RWPE2 (cell line): Measurements from ENCODE around the gene SEC31B.

ENCODE experiments used
- ATAC-seq: fragments of 200-7000 bp; cut with Tn5 transposase; 3 replicates; pipeline ENCODE4 v1.9.1; 2021; ENCODE audit warnings: low read depth
- DNase-seq: peaks from one replicate; pipeline ENCODE4 v3.0.0-alpha.2; 2020; ENCODE audit warnings: low spot score
- H3K27ac ChIP-seq: fragments of 450-650 bp; 2 replicates; pipeline ENCODE4 v1.5.1; 2017; ENCODE audit warnings: mild to moderate bottlenecking; ENCODE audit not compliant: poor library complexity, severe bottlenecking
- H3K27me3 ChIP-seq: fragments of 250-450 bp; sonication (Bioruptor Pico); 2 replicates; pipeline ENCODE4 v1.5.1; 2021; ENCODE audit warnings: mild to moderate bottlenecking, moderate library complexity; ENCODE audit not compliant: insufficient read depth, poor library complexity, severe bottlenecking
- H3K36me3 ChIP-seq: fragments of 250-450 bp; sonication (Bioruptor Pico); 2 replicates; pipeline ENCODE4 v1.5.1; 2020; ENCODE audit warnings: low read depth, mild to moderate bottlenecking, moderate library complexity
- H3K4me1 ChIP-seq: fragments of 250-450 bp; sonication (Bioruptor Pico); 2 replicates; pipeline ENCODE4 v1.5.1; 2021; ENCODE audit warnings: mild to moderate bottlenecking, moderate library complexity; ENCODE audit not compliant: insufficient read depth, poor library complexity, severe bottlenecking
- H3K4me3 ChIP-seq: fragments of 250-450 bp; sonication (Bioruptor Pico); 2 replicates; pipeline ENCODE4 v1.5.1; 2021; ENCODE audit warnings: mild to moderate bottlenecking, moderate library complexity; ENCODE audit not compliant: severe bottlenecking
- H3K9me3 ChIP-seq: fragments of 250-450 bp; sonication (Bioruptor Pico); 2 replicates; pipeline ENCODE4 v1.5.1; 2021; ENCODE audit warnings: mild to moderate bottlenecking, moderate library complexity; ENCODE audit not compliant: severe bottlenecking
- CTCF ChIP-seq: fragments of 450-650 bp; IDR thresholded peaks from one replicate; pipeline ENCODE4 v1.5.1; 2017; ENCODE audit warnings: mild to moderate bottlenecking, moderate library complexity; ENCODE audit not compliant: poor library complexity, severe bottlenecking

The SEC31B gene

DNA sequence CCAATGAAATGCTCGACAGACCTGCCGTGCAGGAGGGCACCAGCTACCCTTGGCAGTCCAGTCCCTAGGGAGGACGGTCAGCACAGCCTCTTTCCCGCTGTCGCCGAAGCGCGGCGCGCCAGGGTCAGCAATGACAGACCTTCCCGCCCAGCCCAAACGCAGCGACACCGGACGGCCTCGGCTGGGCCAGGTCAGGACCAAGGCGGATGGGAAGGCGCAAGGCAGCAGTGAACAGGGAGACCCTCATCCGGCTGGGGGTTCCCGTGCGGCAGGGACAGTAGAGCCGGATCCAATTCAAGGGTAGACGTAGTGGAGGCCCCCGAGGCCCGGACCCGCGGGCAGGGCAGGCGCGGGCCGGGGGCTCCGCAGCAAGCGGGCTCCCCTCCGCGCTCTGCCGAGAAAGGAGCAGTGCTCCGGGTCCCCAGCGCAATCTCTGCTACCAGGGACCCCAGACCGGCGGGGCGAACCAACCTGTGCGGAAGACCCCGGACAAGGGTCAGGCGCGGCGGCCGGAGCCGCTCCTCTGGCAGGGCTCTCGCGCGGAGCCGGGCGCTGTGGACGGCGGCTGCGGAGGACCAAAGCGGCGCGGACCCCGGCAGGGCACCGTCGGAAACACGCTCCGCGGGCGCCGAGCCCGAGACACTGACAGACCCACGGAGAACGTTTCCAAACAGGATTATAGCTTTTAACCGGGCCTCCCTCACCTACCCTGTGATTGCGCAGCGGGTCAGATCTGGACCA lies at the start of gene SEC31B:
Gene SEC31B (minus strand): TSS at position 551 of the 741 bp plus-strand sequence. CDS start 2,909 bp downstream, outside the sequence.
- Histone ChIP-seq H3K27me3 (no peaks in the 10 kb centered on the region), H3K4me3 (no peak within 1 kb of the TSS), H3K27ac (peak within 1 kb of the TSS; percentile 41), H3K36me3 (peaks cover 5% of the 10 kb centered on the region), H3K9me3 (no peaks in the 10 kb centered on the region), H3K4me1 (peaks cover 9% of the 10 kb centered on the region)
- no peak for DNase-seq
- TF ChIP-seq CTCF, result no peak
- ATAC-seq, result no peak

DNA sequence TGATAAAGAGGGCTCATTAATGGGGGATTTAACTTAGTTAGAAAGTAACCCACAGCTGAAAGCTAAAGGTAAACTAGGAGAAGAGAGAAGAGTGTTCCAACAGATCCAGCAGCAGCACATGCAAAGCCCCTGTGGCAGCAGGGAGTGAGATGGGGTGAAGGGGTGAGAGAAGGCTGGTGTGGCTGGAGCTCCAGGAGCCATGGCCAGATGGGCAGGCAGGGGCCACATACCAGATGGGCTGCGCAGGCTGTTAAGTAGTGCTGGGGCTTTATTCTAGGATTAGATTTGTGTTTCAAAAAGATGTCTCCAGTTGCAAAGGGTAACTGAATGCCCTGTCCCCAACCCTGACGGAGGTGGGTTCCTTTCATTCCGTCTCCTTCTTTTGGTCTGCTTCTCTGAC lies 49.3 kb upstream of the SEC31B start:
- no peak overlapping the region for H3K4me3 ChIP-seq
- no peak for ATAC-seq
- DNase-seq, result no peak
- H3K36me3 ChIP-seq, result no peaks in the 10 kb centered on the region
- no peak overlapping the region for H3K27ac ChIP-seq
- no peaks in the 10 kb centered on the region for H3K9me3 ChIP-seq
- H3K4me1 ChIP-seq, result no peaks in the 10 kb centered on the region
- H3K27me3 ChIP-seq, result peaks cover 54% of the 10 kb centered on the region
- no peak for TF ChIP-seq CTCF

DNA sequence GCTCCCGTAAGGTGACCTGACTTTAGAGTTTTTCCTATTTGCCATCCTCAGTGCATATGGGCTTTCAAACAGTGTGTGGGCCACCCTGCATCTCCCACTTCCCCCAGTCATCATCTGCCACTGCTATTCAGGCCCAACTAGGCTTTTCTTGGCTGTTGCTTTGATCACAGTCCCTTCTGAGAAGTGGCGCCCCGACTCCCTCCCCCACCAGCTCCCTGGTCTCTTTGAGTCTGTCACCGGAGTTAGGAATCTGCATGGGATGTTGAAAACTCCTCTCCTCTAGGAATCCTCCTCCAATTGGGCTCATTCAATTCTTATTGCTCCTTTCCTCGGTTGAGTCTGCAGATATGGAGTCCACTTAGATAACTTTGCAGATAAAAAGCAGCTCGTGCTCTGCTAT lies 48.2 kb upstream of the SEC31B start:
- TF ChIP-seq CTCF, result no peak
- H3K4me1 ChIP-seq, result no peaks in the 10 kb centered on the region
- no peak for DNase-seq
- peaks cover 59% of the 10 kb centered on the region for H3K27me3 ChIP-seq
- no peak overlapping the region for H3K4me3 ChIP-seq
- no peaks in the 10 kb centered on the region for H3K36me3 ChIP-seq
- ATAC-seq, result no peak
- no peak overlapping the region for H3K27ac ChIP-seq
- no peaks in the 10 kb centered on the region for H3K9me3 ChIP-seq

DNA sequence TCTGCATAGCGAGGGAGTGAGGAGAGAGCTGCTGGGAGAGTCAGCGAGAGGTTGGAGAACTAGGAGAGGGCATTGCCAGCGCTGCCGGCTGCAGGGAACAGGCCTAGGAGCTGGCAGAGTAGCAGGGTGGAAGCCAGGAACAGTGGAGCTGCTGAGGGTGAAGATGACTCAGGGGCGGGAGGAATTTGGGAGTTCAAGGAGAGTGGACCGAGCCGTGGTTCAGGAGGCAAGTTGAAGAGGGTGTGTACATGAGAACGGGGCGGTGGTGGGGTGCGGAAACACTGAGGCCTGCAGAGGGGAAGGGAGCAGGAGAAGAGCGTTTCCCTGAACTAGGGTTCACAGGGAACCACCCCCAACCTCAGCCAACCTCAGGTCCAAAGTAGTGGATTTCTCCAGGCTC lies 47.6 kb upstream of the SEC31B start:
- no peak for DNase-seq
- no peaks in the 10 kb centered on the region for H3K9me3 ChIP-seq

More for the DNA sequence above, 47.6 kb upstream of the SEC31B start:
- TF ChIP-seq CTCF, result no peak
- Histone ChIP-seq H3K36me3 (no peaks in the 10 kb centered on the region), H3K4me1 (no peaks in the 10 kb centered on the region), H3K27me3 (peaks cover 65% of the 10 kb centered on the region), H3K4me3 (no peak overlapping the region), H3K27ac (no peak overlapping the region)
- ATAC-seq, result 0 out of 3 replicates have a peak, but pooled peaks have one; percentile 32
